GM12864 (cell line): ENCODE data around the gene RSL24D1.

Experiments
- DNase-seq: peaks from one replicate; pipeline ENCODE4 v3.0.0-alpha.2; 2011; ENCODE audit warnings: low read depth
- H3K4me3 ChIP-seq: 2 replicates; pipeline ENCODE4 v1.5.1; 2011; ENCODE audit warnings: mild to moderate bottlenecking, low read depth, low read length, control low read depth
- CTCF ChIP-seq: IDR thresholded peaks from 2 replicates; pipeline ENCODE4 v1.5.1; 2011; ENCODE audit warnings: low read depth, mild to moderate bottlenecking, moderate library complexity, low read length, control low read depth, inconsistent platforms; ENCODE audit errors: missing control alignments

The RSL24D1 gene

GRCh38 chr15:55218056-55218455, 21.3 kb upstream of the RSL24D1 start:
- DNase-seq, result no peak
- H3K4me3 ChIP-seq, result no peak overlapping the region

GRCh38 chr15:55204464-55204863, 7.7 kb upstream of the RSL24D1 start:
- no peak for TF ChIP-seq CTCF
- H3K4me3 ChIP-seq, result no peak overlapping the region
- no peak for DNase-seq

More at GRCh38 chr15:55218056-55218455, 21.3 kb upstream of the RSL24D1 start:
- no peak for TF ChIP-seq CTCF

GRCh38 chr15:55202206-55202605, 5.5 kb upstream of the RSL24D1 start:
- no peak for DNase-seq
- no peak overlapping the region for H3K4me3 ChIP-seq
- TF ChIP-seq CTCF, result no peak

GRCh38 chr15:55198706-55199105, 2.0 kb upstream of the RSL24D1 start:
- H3K4me3 ChIP-seq, result no peak overlapping the region
- DNase-seq, result no peak
- TF ChIP-seq CTCF, result no peak

- DNase-seq, result no peak
- no peak for TF ChIP-seq CTCF
- H3K4me3 ChIP-seq, result peak overlapping the region; percentile 93
These were observed 978 bp upstream of the RSL24D1 start for GRCh38 chr15:55197719-55198118.

- peak overlapping the region; percentile 93 for H3K4me3 ChIP-seq
- TF ChIP-seq CTCF, result no peak
- peak; percentile 12 for DNase-seq
These were observed 593 bp upstream of the RSL24D1 start for GRCh38 chr15:55197362-55197705.

- no peak for DNase-seq
- H3K4me3 ChIP-seq, result peak overlapping the region; percentile 93
- no peak for TF ChIP-seq CTCF
These were observed 745 bp downstream of the RSL24D1 start for GRCh38 chr15:55195996-55196395.
